Testis (tissue), 2 donors: ENCODE results near the gene RND1.
"Not testable (repeated sequence)": the region's sequence is repeated elsewhere in the genome, so short reads cannot be mapped to it uniquely, and the experiment has no call there.

Source experiments
- POLR2A ChIP-seq: fragments of 450-650 bp; IDR thresholded peaks from one replicate; pipeline ENCODE4 v1.6.1; 2017; ENCODE audit warnings: antibody characterized with exemption, mild to moderate bottlenecking, moderate library complexity
- TF ChIP-seq, protein P1 (sequence below), 3 experiments: fragments of 450-650 bp in 2 of 3; fragments of 200-600 bp in 1 of 3; sonication (generic) in 1 of 3; IDR thresholded peaks; one replicate each; pipeline ENCODE4 v1.5.1; 2016 to 2019; ENCODE audit warnings: antibody characterized with exemption in 3 of 3, mild to moderate bottlenecking in 2 of 3, moderate library complexity in 1 of 3

DNA sequence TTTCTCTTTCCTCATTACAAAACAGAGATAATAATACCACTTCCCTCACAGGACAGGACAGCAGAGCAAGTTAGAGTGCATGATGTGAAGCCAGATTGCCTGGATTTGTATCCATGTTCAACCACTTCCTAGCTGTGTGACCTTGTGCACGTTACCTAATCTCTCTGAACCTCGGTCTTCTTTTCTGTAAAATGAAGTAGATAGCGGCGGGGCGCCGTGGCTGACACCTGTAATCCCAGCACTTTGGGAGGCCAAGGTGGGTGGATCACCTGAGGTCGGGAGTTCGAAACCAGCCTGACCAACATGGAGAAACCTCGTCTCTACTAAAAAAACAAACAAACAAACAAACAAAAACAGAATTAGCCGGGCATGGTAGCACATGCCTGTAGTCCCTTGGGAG is 10.7 kb downstream of the RND1 start:
- TF ChIP-seq, protein P1, sequence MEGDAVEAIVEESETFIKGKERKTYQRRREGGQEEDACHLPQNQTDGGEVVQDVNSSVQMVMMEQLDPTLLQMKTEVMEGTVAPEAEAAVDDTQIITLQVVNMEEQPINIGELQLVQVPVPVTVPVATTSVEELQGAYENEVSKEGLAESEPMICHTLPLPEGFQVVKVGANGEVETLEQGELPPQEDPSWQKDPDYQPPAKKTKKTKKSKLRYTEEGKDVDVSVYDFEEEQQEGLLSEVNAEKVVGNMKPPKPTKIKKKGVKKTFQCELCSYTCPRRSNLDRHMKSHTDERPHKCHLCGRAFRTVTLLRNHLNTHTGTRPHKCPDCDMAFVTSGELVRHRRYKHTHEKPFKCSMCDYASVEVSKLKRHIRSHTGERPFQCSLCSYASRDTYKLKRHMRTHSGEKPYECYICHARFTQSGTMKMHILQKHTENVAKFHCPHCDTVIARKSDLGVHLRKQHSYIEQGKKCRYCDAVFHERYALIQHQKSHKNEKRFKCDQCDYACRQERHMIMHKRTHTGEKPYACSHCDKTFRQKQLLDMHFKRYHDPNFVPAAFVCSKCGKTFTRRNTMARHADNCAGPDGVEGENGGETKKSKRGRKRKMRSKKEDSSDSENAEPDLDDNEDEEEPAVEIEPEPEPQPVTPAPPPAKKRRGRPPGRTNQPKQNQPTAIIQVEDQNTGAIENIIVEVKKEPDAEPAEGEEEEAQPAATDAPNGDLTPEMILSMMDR (IDR thresholded peaks at IDR 0.05): not testable (repeated sequence)
- TF ChIP-seq POLR2A: not testable (repeated sequence)
